Stimulated activated CD4-positive, alpha-beta T cell treated with anti-CD3 and anti-CD28 coated beads, Interleukin-1b, Interleukin-23, amount 100 ng/mL, for 24 hours (primary cell): ENCODE results near the gene HS3ST6.
"Not testable (repeated sequence)": the region's sequence is repeated elsewhere in the genome, so short reads cannot be mapped to it uniquely, and the experiment has no call there.

Source experiments
- DNase-seq, 4 experiments: peaks; one replicate each; pipeline ENCODE4 v3.0.0-alpha.2; 2020; ENCODE audit warnings: low read depth in 4 of 4, low spot score in 1 of 4

The HS3ST6 gene

GRCh38 chr16:1918351-1919326 is at the start of gene HS3ST6:
TSS of gene HS3ST6 (minus strand) at chr16:1918415. CDS start at chr16:1918323, 92 bp downstream.
- DNase-seq = no peak

- DNase-seq = no peak
Observed at GRCh38 chr16:1966460-1966859, 48.2 kb upstream of the HS3ST6 start, which contains the start of gene RNF151. TSS of gene RNF151 (plus strand) at chr16:1966856. CDS start at chr16:1966882, 26 bp downstream.

- DNase-seq = no peak
Observed at GRCh38 chr16:1965396-1966001, 47.3 kb upstream of the HS3ST6 start.

GRCh38 chr16:1964506-1965395 is 46.5 kb upstream of the HS3ST6 start, which contains the start of gene RPS2:
TSS of gene RPS2 (minus strand) at chr16:1964826. CDS start at chr16:1964625, 201 bp downstream.
- DNase-seq = peak; percentile 94 to 99 (median 96)

- no peak for DNase-seq
Observed at GRCh38 chr16:1963806-1964505, 45.7 kb upstream of the HS3ST6 start.

- DNase-seq = not testable (repeated sequence)
Observed at GRCh38 chr16:1962161-1963153, 44.2 kb upstream of the HS3ST6 start.

GRCh38 chr16:1961651-1962067 is 43.4 kb upstream of the HS3ST6 start:
- DNase-seq = no peak

- DNase-seq = no peak
Observed at GRCh38 chr16:1960665-1961630, 42.7 kb upstream of the HS3ST6 start.

- peak; percentile 83 to 91 (median 91) for DNase-seq
Observed at GRCh38 chr16:1959269-1960039, 41.2 kb upstream of the HS3ST6 start, which contains the start of gene NDUFB10. TSS of gene NDUFB10 (plus strand) at chr16:1959538. CDS start at chr16:1959625, 87 bp downstream.

GRCh38 chr16:1958715-1959268 is 40.6 kb upstream of the HS3ST6 start:
- no peak for DNase-seq

- not testable (repeated sequence) for DNase-seq
Observed at GRCh38 chr16:1958143-1958491, 39.9 kb upstream of the HS3ST6 start.

- not testable (repeated sequence) for DNase-seq
Observed at GRCh38 chr16:1957434-1958142, 39.4 kb upstream of the HS3ST6 start.

- no peak for DNase-seq
Observed at GRCh38 chr16:1953734-1954133, 35.5 kb upstream of the HS3ST6 start.

GRCh38 chr16:1950559-1950958 is 32.3 kb upstream of the HS3ST6 start:
- DNase-seq = no peak

GRCh38 chr16:1950047-1950446 is 31.8 kb upstream of the HS3ST6 start:
- DNase-seq = no peak

- no peak for DNase-seq
Observed at GRCh38 chr16:1949507-1949906, 31.3 kb upstream of the HS3ST6 start.
